ENCODE results near the gene SUPT6H. TPM values are rescaled to one million over a fixed set of nuclear protein-coding genes. Genes with fewer than 3 reads are reported as not detected.

Gene SUPT6H
- total and polyA plus RNA-seq, 2 donors (not counting 1 experiment from before 2014, with no cell fraction given), result 35.8 to 110 TPM

DNA sequence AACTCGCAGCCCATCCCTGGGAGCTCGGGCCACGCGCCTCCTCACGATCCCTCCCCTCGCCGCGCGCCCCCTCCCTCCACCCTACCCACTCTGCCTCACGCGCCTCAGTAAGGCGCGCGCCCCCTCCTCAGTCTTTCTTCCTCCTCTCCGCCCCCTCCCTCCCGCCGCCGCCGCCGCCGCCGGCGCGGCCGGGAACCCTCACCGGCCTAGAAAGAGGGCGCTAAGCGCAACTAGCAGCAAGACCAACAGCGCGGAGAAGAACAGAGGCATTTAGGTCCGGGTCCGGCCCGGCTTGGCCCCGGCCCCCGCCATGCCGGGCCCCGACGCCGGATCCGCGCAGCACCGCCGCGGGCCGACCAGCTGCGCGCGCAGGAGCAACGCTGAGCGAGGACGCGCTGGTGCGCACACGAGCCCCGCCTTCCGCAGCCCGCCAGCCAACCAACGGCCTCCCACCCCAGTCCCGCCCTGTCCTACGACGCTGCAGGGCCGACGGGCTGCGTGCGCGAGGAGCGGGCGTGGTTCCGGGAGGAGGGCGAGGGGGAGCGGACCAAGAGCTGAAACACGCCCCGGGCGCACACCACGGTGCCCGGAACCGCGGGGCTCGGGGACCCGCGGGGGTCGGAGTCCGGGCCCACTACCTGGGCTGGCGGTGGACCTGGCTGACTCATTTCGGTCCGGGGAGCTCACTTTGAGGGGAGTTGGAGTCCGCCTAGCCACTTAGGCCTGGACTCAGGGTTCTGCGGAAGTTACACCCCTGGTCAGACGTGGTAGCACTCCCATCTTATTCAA lies 17.0 kb upstream of the SUPT6H start, which contains the start of gene BLTP2:
Gene BLTP2, minus strand, starts transcription at position 372 of the 789 bp plus-strand sequence. Its CDS starts 102 bp downstream, at position 270.
- Histone ChIP-seq H3K4me3 (ENCODE audit: control extremely low read depth in 1 of 5, extremely low read depth in 1 of 5, insufficient read depth in 1 of 5, low read depth in 2 of 5, low read length in 4 of 5) (peak within 1 kb of the TSS; percentile 79 to 93 (median 81)), H3K27me3 (replicated peaks in 1 of 4; ENCODE audit: control extremely low read depth in 1 of 4, control insufficient read depth in 3 of 4, insufficient read depth in 4 of 4, low read length in 3 of 4) (no peaks in the 10 kb centered on the region), H4K20me1 (ENCODE audit: control insufficient read depth, insufficient read depth, low read length, poor library complexity, severe bottlenecking) (peaks cover 12% of the 10 kb centered on the region), H3K36me3 (replicated peaks in 1 of 2; ENCODE audit: control extremely low read depth in 1 of 2, control insufficient read depth in 1 of 2, extremely low read depth in 1 of 2, insufficient read depth in 2 of 2, low read length in 1 of 2) (peaks cover 10 to 44% of the 10 kb centered on the region in 2 experiments), H3K4me1 (ENCODE audit: control insufficient read depth in 2 of 2, insufficient read depth in 2 of 2, low read length in 2 of 2) (peaks cover 32 to 37% of the 10 kb centered on the region in 2 donors), H2AFZ (ENCODE audit: insufficient read depth, low read depth, low read length, poor library complexity, severe bottlenecking) (peak within 1 kb of the TSS; percentile 85), H3K9ac (ENCODE audit: low read length) (peak within 1 kb of the TSS; percentile 85), H3K4me2 (replicated peaks; ENCODE audit: low read depth, low read length, poor library complexity, severe bottlenecking) (peak within 1 kb of the TSS; percentile 91), H3K9me3 (ENCODE audit: control extremely low read depth in 1 of 3, control insufficient read depth in 2 of 3, insufficient read depth in 1 of 3, low read length in 2 of 3) (no peaks in the 10 kb centered on the region), H3K79me2 (ENCODE audit: control insufficient read depth, insufficient read depth, low read length) (peaks cover 55% of the 10 kb centered on the region), H3K27ac (ENCODE audit: low read length in 2 of 2) (peak within 1 kb of the TSS; percentile 90 to 94)
- Mint-ChIP-seq H3K9me3 (ENCODE audit: insufficient read depth) (no peaks in the 10 kb centered on the region), H3K27ac (peak within 1 kb of the TSS; percentile 89), H3K27me3 (no peaks in the 10 kb centered on the region), H3K4me1 (peaks cover 36% of the 10 kb centered on the region), H3K4me3 (peak within 1 kb of the TSS; percentile 97)
- TF ChIP-seq, protein P1, sequence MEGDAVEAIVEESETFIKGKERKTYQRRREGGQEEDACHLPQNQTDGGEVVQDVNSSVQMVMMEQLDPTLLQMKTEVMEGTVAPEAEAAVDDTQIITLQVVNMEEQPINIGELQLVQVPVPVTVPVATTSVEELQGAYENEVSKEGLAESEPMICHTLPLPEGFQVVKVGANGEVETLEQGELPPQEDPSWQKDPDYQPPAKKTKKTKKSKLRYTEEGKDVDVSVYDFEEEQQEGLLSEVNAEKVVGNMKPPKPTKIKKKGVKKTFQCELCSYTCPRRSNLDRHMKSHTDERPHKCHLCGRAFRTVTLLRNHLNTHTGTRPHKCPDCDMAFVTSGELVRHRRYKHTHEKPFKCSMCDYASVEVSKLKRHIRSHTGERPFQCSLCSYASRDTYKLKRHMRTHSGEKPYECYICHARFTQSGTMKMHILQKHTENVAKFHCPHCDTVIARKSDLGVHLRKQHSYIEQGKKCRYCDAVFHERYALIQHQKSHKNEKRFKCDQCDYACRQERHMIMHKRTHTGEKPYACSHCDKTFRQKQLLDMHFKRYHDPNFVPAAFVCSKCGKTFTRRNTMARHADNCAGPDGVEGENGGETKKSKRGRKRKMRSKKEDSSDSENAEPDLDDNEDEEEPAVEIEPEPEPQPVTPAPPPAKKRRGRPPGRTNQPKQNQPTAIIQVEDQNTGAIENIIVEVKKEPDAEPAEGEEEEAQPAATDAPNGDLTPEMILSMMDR (IDR thresholded peaks at IDR 0.05), result no peak
- TF ChIP-seq EZH2 (IDR thresholded peaks at IDR 0.05; ENCODE audit: borderline replicate concordance, insufficient read depth, low read depth, low read length, poor library complexity, severe bottlenecking), result no peak
- POLR2A ChIA-PET, result interaction anchor here (0.6 to 4.3 kb wide), 15 partner anchors 17 to 1101 kb away, joined by 3 to 42 read pairs (median 4); partner anchors contain the start of genes NUFIP2, PIGS, PROCA1 and RPL23A
- ATAC-seq (ENCODE audit: low read depth), result peak; percentile 97
- intact Hi-C loops (cut with micrococcal nuclease), result loop anchor here (1.0 to 10.0 kb wide), 10 partner anchors 17 to 920 kb away; partner anchors contain the start of genes ABHD15, DHRS13, NUFIP2 and PROCA1
- CTCF ChIA-PET, result interaction anchor here (0.9 to 4.3 kb wide), 11 partner anchors 17 to 472 kb away, joined by 3 to 59 read pairs (median 6); partner anchors contain the start of genes SDF2, SUPT6H and TLCD1
- under 1% methylated on average over 80 of the region's 89 CpGs for WGBS (ENCODE audit: insufficient coverage)
- DNase-seq, result peak; percentile 97
